Measurements from ENCODE around the gene SNX5.

The SNX5 gene

DNA sequence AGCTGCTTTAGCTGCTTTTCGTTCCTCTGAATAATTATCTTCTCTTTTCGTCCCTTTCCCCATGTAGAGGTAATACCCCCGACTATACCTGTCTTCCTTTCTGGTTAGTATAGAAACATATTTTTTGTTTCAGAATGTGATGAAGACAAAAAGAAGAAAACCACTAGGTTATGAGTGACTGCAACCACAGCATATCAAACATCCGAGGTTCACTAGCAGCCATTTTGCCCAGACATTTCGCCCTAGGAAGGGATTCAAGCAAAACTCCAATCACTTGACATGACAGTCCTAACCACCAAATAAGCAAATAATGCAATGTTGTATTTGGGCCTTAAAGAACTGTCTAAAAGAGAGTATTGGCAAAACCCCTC lies 9.4 kb downstream of the SNX5 start:
- DNase-seq = no peak

DNA sequence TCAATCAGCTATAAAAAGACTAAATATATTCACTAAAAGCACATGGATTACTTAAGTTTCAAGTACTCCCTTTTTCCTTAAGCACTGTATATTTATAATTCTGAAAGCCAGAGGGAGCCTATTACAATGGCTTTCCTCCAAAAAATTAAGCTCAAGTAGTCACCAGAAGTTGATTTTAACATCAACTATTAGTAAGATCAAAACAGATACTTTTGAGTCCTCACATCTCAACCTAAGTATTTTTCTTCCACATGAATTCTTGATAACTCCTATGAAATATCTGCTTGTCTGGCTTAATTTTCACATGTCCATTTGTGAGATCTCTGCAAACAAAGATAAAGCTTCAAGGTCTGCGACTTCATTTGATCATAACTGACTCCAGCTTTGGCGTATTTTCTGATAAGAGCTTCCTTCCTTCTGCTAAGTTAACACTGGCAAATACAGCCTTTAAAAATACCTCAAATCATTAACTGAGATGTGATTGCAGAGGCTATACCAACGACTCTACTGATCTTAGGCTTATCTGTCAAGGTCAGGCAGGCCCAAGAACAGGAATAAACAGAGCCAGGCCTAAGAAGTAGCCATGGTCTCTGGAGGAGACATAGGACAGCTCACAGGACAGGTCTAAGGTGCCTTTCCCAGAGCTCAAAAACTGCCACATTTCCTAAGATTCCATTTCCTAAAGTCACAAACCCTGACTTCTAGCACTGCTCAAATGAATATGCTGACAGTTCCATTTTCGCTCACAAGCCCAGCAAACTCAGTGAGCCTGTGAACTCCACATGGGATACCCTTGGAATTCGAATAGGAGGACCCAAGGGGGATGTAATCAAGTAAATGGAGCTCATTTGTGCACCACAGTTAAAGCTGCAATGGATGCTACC lies 10.0 kb downstream of the SNX5 start:
- no peak for DNase-seq

DNA sequence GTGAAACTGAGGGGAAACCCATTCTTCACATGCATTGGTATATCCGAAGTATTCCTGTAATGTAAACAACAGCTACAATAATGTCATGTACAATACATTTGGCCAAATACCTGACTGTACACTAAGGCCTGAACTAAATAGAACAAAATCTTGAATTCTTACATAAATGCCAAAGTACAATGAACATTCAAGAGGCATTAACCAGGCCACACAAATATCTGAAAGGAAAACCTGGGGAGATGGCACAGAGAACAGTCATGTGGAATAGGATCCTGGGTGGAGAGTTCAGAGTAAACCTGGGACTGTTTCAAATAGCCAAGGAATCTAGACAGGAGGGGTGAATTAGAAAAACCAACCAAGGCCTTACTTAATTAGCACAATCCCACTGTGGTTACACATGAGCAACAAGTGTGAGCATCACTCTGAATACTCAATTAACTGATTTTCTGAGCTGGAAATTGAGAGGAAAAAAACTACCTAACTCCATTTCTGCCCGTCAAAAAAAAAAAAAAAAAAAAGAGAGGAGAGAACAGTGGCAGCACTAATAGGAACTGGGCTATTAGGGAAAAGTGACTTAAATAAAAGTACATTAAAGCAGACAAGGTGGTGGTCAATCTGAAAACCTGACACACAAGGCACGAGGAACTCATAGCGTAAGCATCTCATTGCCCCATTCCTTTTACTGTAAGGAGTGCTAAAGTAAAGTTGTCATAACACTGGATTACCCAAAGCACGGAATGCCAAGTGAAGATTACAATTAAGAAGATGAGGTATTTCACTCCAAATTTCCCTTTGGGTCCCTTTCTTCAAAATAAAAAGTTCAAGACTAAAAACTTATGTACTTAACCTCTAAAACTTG lies 10.9 kb downstream of the SNX5 start:
- no peak for DNase-seq

DNA sequence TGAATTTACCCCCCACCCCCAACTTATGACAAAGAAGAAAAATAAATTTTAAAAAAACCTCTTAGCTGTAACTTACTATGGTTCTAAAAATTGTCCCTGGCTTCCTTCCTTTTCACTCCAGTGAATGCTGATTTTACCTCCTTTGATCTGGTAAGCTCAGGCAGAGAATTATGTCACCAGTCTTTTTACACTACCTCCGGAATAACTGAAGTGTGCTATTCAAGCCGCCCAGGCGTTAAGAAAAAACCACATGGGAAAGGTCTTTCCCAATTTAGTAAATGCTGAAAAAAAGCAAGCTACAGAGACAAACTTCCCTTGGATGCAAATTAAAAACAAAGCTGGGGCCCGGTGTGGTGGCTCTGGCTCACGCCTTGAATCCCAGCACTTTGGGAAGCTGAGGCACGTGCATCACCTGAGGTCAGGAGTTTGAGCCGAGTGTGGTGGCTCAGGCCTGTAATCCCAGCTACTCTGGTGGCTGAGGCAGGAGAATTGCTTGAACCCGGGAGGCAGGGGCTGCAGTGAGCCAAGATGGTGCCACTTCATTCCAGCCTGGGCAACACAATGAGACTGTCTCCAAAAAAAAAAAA lies 12.4 kb downstream of the SNX5 start:
- no peak for DNase-seq

DNA sequence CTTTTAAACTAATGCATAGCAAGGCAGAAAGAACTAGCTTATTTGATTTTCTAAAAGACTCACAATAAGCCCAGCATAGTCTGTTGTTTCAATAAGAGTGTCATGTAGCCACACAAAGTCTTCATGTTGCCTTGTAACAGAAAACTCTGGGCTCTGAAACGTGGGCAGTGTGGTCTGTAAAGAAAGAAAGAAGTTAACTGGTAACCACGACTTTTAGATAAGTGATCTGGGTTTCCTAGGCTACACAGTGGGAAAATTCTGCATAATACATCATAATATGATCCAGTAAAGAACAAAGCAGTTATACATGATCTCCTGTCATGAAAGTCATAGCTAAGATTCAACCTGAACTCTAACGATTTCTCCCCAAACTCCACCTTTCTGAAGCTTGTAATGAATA lies 13.3 kb downstream of the SNX5 start:
- DNase-seq = no peak

DNA sequence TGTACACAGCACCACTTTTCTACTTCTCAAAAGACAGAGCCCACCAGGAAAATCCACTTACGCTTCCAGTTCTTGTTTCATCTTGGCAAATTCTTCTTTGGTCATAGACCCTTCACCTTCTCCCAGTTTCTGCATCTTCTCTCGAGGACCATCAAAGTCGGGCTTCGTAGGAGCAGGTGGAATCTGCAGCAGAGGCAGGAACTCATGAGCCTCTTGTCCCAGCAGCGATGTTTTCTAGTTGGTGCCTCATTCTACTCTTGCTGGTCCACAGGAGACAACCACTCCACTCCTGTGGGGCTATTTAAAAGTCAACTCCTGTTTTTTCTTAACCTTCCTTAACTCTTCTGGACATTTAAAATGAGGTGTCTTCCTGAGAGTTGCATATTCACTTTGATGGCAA lies 14.7 kb downstream of the SNX5 start:
- DNase-seq = no peak

DNA sequence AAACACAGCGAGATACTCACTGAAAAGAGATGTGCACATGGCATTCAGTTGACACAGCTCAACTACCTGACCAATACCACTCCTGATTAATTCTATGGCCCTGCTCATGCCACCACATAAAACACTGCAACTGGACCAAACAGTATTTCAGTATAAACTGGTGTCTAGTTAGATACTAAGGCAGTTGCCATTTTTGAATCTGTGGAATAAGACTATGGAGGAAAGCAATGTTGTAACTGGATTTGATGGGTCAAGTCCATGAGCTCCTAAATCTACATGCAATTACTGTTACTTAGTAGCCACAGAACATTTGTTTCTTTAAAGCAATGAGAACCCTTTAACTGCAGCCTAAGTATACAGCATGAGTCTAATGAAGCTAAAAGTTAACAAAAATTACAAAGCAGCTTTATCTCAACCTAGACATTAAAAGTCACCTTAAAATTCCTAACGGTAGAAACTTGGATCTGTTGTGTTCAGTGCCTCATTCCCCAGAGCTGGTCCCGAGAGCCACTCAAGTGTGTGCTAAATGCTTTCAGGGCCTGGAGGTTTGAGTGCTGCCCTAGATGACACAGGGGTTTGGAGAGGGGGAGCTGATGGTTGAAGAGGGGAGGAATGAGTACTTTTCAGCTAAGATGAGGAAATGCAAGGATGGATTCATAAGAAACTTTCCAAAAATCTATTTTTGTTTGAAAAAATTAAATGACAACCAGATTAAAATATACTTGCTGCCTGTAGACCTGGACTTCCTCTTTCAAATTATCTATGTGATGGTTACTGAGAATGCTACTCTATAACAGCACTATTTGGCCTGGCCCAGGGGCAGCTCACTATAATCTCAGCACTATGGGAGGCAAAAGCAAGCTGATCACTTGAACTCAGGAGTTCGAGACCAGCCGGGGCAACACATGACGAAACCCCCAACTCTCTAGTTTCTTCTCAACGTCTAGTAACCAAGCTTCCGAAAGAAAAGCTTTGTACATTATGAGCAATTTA lies 15.6 kb downstream of the SNX5 start:
- DNase-seq = no peak

DNA sequence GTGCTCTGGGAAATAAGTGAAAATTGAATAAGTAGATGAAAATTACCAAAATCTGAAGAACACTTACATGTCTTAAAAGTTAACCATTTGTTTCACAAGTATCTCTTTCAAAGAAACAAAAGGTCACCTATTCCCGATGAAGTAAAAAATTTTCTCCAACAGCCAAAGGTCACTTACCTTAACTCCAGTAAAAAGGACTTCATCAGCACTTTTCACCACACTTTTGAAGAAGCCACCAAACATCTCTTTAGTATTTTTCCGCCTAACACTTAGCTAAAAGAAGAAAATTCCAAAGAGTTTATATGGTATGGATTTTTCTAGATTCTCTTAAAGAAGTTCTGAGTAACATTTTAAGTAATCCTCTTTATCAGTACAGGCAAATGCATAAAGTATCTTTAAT lies 17.3 kb downstream of the SNX5 start:
- DNase-seq = no peak

DNA sequence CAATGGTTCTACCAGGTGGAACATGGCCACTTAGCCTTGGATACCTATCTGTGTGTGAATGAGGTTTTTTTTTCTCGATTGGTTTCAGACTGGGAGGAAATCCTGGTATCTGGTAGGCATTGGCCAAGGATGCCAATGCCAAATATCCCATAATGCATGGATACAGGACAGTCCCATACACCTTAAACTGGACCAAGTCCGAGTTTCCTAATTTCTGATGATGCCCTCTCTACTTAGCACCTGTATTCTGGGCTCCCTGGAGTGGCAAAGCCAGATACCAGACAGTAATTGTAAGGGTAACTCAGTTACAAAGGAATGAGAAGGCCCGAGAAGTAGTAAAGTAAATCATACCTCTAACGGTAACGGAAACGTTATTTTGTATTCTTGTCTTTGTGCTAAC lies 17.9 kb downstream of the SNX5 start:
- DNase-seq = no peak

DNA sequence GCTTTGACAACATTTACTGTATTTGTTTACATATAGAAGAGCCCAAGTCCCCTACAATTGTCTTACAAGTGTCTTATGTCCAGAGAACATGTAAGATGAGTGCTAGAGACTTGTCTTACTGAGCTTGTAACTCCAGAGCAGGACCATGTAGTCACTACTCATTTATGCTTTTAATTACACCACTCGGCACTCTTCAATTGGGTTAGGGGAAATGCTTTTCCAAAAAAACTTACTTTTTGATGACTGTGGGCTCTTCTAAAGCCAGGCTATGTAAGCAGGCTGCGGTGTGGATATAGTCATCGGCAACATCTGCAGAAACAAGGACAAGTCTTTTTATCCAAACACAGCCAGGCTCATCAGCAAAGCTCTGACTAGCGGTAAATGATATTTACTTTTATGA lies 18.7 kb downstream of the SNX5 start:
- no peak for DNase-seq

DNA sequence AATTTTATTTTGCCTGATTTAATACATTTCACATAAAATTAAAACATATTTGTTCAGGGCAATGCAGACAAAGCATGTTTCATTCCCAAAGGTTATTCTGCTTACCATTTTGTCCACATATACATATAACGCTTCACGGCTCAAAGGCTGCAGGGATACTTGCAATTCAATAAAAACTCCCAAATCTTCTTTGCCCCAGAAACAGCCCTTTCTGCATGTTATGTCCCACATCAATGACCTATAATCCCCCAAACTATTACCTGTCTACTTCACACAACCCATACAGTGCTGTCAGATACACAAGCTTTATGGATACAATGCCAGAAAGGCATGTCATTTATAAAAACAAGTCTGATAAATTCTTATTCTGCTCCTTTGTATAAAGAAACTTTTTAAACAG lies 20.2 kb downstream of the SNX5 start:
- no peak for DNase-seq

DNA sequence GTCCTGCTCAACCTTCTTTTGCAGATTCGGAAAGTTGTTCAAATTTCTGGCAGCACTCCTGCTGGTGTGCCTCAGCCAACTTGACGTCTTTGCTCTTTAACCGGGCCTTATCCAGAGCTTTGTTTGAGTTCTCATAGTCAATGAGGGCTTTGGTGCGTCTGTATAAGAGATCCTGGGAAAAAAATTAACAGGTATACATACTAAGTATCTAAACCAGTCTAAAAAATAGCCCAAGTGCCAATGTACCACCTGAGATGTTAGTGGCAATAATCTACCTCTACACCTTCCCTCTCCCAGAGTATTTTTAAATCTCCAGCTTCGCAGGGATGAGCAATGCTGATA lies 21.1 kb downstream of the SNX5 start:
- no peak for DNase-seq

DNA sequence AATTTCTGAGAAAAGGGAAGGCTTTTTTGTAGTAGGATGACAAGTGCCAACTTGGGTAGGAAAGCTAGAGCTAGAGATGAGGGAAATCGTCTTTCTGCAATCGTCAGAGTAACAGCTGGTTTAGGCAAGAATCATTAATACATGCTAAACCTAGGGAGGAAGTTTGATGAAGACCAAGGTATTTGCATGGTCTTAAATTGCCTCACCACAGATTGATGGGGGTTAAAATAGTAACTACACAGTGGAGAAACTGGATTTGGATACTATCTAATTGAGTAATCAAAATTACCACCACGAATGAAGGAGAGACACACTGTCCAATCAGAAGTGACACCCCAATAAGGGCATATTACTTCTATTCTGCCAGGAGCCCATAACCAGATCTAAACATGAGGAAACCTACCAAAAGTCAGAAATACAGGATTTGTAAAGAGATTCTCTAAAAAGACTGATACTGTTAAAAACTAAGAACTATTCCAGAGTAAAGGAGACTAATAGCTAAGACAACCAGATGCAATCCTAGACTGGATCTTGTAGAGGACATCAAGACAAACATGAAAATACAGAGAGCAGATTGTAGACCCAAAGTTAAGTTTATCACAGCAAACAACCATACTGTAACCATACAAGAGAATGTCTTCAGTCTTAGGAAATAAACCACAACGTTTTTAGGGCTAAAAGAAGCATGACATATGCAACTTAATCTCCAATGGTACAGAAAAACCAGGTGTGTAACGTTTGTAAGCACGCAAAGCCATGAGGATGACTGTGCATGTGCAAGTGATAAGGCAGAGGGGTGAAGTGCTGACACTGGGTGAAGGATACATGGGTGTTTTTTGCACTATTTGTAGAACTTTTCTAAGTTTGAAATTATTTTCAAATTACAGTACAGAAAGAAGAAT lies 21.8 kb downstream of the SNX5 start:
- DNase-seq = no peak

DNA sequence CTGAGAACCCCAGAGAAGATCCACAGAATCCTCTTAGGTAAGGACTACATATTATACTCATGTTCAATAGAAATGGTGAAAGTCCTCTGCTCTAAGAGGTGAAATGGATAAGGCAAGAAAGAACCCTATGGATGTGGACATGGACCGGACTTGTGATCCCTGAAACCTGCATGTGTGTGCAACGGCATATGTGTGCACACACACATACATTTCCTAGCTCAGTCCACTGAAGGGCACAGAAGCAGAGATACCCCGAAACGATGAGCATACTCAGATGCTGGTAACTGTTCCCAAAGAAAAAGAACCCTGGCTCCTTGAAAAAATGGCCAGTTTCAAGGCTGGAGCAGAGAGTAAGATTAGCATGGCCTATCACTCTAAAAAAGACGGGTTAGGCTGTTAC lies 22.6 kb downstream of the SNX5 start:
- DNase-seq = no peak

DNA sequence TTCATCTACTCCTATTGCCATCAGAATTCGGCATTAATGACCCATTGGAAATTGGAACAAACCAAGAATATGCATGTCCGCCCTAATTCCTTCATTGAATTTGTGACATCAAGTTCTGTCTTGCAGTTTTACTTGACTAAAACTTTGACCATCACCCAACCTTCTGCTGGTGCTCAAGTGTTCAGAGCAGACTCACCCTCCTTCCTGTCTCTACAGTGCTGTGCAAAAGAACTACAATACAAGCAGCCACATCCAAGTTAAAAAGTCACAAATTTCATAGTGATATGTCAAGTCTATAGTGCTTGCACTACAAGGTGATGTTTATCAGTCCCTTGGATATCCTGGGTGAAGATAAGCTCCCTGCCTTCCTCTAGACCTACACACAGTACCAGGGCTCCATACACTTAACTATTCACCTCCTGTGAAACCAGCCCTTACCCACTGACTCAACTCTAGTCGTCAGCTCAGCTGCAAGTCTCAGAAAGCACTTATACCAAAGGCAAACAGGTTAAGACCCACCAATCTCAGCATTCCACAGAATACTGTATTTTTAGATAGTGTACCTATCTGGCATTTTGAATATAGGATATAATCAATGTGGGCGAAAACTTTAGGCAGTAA lies 23.6 kb downstream of the SNX5 start:
- no peak for DNase-seq

DNA sequence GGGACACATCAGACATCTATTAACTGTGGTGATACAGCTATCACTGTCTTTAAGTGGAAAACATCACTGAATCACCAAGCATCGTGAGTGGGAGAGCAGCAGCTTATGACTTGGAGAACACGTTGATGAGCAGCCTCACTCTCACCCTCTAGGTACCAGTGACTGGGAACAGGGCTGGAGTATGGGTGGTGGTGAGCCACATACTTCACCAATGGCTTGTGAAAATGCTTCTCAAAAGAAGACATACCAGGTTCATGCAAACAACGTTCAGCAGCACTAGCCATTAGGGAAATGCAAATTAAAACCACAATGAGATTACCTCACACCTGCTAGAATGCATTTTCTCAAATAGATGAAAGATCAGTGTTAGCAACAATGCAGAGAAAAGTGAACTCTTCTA lies 25.3 kb downstream of the SNX5 start:
- DNase-seq = no peak

DNA sequence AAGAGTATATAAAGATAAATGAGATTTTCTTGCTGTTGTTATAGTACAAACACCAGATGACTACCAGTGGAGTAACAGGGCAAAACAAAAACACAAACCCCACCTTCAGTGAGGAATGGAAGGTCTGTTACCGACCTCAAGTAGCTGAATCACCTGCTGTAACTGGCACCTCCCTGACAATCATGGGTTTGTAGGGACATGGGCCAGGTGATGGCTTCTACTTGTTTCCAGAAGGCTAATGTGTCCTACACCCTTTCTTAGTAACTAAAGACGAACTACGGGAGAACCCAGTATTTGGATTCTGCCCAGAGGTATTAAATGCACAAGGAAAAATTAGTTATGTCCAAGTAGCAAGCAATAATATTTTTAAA lies 26.8 kb downstream of the SNX5 start:
- DNase-seq = no peak

DNA sequence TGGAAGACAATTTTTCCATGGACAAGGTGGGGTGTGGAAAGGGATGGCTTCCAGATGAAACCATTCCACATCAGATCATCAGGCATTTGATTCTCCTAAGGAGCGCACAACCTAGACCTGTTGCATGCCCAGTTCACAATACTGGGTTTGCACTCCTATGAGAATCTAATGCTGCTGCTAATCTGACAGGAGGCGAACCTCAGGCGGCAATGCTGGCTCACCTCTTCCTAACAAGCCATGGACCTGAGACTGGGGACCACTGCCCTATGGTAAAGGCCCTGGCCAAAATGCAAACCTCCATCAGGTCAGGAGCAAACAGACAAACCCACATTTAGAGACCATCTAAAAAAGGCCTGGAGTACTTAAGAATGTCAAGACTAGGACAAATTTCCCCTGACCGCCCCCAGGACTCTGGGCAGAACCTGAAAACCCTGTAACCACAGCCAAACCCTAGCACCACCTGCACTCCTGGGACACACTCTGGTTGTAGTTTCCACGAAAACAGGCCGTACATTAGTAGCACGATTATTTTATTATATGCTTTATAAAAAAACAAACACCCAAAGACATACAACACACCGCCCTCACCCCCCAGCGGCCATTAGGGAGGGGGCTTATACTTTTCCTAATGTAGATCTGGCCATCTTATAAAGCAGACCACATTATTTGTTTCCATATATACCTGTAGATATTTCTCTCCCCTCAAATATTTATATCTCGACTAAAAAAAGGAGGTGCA lies 27.3 kb downstream of the SNX5 start:
- DNase-seq = no peak

DNA sequence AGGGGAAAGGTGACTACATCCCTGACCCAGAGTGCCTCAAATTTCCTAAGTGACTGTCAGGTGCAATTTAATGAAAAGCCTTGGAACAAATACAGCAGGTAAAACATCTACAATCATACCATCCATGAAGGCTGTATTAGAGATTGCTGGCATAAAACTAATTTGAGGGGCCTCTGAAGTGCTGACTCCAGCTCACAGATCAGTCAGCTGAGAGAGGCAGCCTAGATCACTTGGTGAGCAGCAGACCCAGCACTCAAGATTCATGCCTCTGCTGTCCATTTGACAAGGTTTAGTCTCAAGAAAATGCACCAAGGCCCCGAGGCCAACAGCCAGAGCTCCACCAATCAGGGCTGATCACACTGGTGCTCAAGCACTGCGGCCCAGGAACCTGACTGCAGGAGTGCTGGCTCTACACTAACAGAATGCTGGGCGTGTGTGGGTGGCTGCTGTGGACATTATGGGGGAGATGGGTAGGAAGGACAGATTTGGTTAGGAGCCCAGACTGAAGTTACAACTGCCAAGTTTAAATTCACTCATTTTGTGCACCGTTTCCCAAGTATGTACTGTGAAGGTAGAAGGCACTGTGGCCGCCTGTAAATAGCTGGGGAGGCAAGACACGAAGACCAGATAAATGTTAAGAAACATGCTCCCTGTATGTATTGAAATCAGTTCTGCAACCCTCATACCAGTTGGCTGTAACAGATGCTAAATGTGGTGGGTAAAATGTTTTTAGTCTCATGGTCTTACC lies 28.2 kb downstream of the SNX5 start:
- no peak for DNase-seq

All from NCI-H1048 (cell line).